HG02884 (cell line): ENCODE measurements around the gene SLC26A1.

Experiments used
- ATAC-seq: cut with Tn5 transposase; IDR thresholded peaks from one replicate; pipeline ENCODE4 v1.9.1; 2021; ENCODE audit warnings: mild to moderate bottlenecking, moderate library complexity; ENCODE audit not compliant: unreplicated experiment

Gene SLC26A1

GRCh38 chr4:1013225-1014073, 20.2 kb upstream of the SLC26A1 start:
- no peak for ATAC-seq

- no peak for ATAC-seq
Measured at GRCh38 chr4:1012034-1012739, 19.0 kb upstream of the SLC26A1 start.

GRCh38 chr4:1011666-1012033, 18.4 kb upstream of the SLC26A1 start:
- no peak for ATAC-seq

GRCh38 chr4:1011022-1011665, 17.9 kb upstream of the SLC26A1 start, which contains the start of gene FGFRL1:
FGFRL1 (plus strand) TSS chr4:1011626; CDS start chr4:1012486, 860 bp downstream.
- no peak for ATAC-seq

- ATAC-seq, result no peak
Measured at GRCh38 chr4:1010395-1011021, 17.3 kb upstream of the SLC26A1 start.

GRCh38 chr4:1009542-1010394, 16.6 kb upstream of the SLC26A1 start:
- ATAC-seq, result no peak

- no peak for ATAC-seq
Measured at GRCh38 chr4:1008840-1009541, 15.8 kb upstream of the SLC26A1 start.

- no peak for ATAC-seq
Measured at GRCh38 chr4:1006856-1007255, 13.7 kb upstream of the SLC26A1 start.

- no peak for ATAC-seq
Measured at GRCh38 chr4:1004557-1005485, 11.6 kb upstream of the SLC26A1 start.

- no peak for ATAC-seq
Measured at GRCh38 chr4:1004071-1004418, 10.8 kb upstream of the SLC26A1 start.

GRCh38 chr4:1003271-1004070, 10.3 kb upstream of the SLC26A1 start:
- ATAC-seq, result no peak

GRCh38 chr4:1002631-1003251, 9.5 kb upstream of the SLC26A1 start:
- ATAC-seq, result no peak

- ATAC-seq, result no peak
Measured at GRCh38 chr4:1002131-1002630, 9.0 kb upstream of the SLC26A1 start.

GRCh38 chr4:1001561-1002130, 8.4 kb upstream of the SLC26A1 start:
- no peak for ATAC-seq

GRCh38 chr4:1000686-1001260, 7.6 kb upstream of the SLC26A1 start:
- no peak for ATAC-seq

GRCh38 chr4:999882-1000425, 6.8 kb upstream of the SLC26A1 start:
- ATAC-seq, result no peak
